Stimulated activated CD4-positive, alpha-beta T cell treated with anti-CD3 and anti-CD28 coated beads, Interleukin-4, amount 100 ng/mL, for 24 hours (primary cell): ENCODE data around the gene SURF6.

Experiments
- DNase-seq: peaks from one replicate; pipeline ENCODE4 v3.0.0-alpha.2; 2020

The SURF6 gene

DNA sequence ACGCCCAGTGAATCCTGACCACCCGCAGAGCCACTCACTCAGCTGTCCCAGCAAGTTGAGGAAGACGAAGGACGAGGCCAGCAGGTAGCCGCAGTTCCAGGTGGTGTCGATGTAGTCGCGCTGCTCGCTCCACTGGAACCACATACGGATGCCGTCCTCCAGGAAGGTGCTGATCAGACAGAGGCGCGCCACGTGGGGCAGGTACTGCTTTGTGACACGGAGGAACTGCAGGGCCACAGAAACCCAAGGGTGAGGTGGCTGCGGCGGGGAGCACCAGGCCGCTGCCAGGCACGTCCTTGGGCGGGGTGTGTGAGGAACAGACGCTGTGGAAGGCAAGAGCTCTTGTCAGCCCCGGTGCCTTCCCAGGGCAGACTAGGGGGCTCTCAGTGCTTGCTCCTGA lies 31.2 kb upstream of the SURF6 start:
- no peak for DNase-seq

DNA sequence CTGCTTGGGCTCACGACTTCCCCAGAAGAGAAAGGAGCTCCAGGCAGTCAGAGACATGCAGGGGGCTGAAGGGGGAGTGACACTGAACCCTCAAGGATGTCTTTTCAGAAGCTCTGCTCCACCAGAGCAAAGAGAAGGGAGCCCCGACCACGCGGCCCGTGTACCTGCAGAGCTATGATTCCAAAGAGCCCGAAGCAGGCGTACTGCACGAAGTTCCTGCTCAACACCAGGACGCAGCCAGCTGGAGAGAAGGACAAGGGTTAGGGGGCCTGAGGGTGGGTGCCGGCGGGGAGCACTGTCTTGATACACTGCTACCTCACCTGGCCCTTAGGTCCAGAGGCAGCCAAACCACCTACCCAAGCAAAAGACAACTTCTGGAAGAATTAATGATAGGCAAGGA lies 30.4 kb upstream of the SURF6 start:
- DNase-seq: no peak

DNA sequence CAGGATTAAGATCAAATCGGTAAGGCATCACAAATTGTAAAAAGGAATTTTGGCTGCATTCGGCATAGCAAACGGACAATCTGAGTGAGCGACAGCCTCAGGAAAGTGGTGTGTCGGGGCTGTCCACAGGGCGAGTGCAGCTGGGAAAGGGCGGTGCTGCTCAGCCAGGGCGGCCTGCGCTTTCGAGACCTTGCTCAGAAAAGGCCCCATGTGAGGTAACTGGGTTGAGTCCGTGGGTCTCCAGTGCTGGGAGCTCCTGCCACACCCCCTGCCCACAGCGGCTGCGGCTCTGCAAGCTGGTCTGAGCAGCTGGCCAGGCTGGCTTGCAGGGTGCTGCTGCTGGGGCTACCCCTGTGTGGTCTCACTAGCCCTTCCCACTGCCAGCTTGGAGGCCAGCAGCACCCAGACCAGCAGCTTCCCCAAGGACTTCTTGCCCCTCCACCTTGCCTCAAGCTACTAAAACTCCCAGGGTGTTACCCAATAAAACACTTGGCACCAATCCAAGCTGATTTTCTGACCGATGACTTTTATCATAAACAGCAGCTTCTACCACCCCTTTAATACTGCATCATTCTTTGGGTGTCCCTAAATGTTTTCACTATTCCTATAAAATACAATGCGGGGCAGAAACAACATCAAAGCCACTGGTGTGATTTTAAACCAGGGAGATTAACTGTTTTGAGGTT lies 26.5 kb upstream of the SURF6 start:
- no peak for DNase-seq

DNA sequence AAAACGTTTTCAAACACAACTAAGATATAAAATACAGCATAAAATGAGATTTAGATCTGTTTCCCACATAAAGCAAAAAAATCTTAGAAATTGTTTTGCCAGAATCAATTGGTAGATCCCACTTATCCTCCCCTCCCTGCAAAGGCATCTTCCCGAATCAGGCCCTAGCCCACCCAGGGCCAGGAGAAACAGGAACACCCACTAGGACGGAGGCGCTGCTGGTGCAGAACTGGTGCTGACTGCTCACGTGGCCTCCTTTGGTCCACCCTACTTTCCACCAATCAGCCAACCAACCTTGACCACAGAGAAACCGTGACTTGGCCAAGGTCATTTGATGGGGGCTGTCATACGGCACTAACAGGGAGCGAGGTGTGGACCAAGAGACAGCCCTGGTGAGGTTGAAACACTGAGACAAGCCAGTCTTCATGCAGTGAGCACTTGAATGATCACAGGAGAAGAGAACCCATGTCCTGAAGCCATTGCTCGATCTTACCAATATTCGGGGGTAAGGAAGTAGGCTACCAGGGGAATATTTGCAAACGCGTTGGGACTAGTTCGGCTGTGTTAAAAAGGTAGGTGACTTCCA lies 25.6 kb upstream of the SURF6 start:
- DNase-seq: no peak

DNA sequence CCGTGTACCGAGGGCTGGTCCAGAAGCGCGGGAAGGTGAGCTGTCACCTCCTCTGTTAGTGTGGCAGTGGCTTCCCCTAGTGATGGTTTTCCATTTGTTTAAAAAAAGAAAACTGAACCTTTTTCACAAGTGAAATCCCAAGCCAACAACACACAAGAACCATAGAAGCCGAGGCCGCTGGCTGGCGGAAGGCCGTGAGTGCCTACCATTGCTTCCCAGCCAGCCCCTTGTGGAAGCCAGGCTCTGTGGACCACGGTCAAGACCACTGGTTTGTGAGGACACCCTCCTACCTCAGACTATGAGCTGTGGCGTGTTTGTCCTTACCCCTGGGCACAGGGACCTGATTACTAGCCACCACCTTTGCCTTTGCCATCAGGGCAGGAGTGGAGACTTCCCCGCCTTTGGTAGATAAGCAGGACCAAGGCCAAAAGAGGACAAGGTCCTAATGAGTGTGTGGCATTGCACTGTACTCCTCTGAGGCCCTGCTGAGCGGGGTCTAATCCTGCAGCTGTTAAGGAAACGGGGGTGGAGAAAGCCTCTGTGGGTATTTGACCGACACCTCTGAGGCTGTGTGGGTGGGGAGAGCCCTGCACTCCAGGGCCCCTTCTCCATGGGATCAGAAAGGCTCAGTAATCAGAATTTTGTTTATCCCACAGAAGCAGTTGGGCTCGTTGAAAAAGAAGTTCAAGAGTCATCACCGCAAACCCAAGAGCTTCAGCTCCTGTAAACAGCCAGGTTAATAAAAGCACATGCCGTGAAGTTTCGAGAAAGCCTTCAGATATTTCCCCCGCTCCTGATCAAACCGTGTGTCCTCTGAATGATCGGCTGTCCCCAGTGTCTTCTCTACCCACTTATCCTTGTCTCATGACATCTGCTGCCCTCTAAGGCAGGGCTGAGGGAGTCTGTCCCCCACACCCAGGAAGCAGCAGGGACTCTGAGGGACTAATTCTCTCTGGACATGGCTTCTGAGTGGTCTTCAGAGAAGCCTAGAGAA lies 24.7 kb upstream of the SURF6 start:
- DNase-seq: no peak

DNA sequence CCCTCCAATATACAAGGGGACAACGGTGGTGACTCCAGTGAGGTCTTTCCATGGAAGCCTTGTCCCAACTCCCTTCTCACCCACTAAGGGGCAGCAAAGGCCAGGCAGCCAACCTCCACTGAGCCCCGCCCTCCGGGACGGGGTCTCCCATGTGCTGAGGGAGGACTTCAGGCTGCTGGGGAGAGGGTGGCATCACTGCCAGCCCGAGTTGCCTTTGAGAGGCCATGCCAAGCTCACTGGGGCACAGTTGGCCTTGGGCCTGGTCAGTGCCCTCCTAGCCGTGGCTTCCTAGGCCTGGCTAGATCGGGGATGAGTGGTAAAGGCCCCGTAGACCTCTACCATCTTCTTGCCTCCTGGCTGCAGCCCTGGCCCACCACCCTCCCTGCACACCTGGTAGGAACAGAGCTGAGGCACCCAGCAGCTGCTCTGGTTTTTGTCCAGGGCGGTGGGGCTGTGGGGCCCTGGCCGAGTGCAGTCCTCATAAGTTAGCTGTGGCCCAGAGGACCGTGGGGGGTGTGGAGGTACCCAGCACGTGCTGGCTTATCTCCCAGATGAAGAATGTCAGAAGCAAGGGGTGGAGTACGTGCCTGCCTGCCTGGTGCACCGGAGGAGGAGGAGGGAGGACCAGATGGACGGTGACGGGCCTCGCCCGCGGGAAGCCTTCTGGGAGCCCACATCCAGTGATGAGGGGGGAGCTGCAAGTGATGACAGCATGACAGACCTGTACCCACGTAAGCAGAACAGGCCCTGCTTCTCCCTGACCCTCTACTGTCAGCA lies 23.6 kb upstream of the SURF6 start:
- DNase-seq: peak; percentile 38

DNA sequence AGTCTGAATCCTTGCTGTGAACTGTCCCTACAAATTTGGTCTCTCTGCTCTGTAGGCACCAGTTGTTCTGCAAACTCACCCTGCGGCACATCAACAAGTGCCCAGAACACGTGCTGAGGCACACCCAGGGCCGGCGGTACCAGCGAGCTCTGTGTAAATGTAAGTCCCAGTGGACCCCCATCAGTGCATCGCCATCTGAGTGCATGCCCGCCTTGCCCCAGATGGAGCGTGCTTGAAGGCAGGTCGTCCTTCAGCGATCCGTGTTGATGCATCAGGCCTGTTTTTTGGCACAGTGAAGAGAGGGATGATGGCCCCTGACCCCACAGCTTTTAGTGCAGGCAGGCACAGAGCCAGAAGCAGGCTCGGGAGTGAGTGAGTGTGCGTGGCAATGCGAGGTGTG lies 21.7 kb upstream of the SURF6 start:
- DNase-seq: no peak

DNA sequence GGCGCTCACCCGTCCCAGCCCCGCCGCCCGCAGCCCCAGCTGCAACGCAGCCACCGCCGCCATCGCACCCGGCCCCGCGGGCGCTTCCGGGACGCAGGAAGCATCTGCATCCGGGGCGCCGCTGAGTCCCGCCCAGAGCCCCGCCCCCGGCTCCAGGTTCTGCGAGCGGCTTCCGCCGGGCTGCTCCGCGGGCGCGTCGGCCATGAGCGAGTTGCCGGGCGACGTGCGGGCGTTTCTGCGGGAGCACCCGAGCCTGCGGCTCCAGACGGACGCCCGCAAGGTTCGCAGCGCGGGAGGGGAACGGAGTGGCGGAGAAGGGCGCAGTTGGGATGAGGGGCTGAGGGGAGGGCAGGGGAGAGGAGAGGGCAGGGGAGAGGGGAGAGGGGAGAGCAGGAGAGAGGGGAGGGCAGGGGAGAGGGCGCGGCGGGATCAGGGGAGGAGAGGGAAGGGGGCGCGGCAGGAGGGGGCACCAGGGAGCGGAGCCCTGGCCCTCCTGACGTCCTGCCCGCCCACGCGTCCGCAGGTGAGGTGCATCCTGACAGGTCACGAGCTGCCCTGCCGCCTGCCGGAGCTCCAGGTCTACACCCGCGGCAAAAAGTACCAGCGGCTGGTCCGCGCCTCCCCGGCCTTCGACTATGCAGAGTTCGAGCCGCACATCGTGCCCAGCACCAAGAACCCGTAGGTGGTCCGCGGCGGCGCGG lies 20.6 kb upstream of the SURF6 start, which contains the start of the genes SURF1 and SURF2:
Gene SURF1, minus strand, starts transcription at position 97 of the 701 bp plus-strand sequence. Its CDS starts 34 bp downstream, at position 63.
Gene SURF2, plus strand, starts transcription at position 160 of the 701 bp plus-strand sequence. Its CDS starts 43 bp downstream, at position 203.
- peak; percentile 91 for DNase-seq

DNA sequence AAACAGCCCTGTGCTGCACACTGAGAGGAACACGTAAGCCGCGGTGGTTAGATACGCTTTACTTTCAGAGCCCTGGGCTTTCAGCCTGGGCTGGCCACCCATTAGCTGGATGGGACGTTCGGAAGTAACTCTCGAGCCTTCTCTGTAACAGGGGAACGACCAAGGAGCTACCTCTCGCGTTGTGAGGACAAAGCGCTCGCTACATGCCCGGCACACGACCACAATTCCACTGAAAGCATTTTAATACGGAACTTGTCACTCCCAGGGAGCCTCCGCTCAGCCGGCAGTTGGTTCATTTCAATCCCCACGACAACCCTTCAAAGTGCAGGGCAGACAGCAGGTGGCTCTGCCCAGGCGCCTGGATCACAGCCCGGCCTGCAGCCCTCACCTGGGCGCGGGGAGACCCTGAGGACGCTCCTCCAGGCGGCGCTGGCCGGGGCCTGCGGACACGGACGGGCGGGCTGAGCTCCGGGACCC lies 19.9 kb upstream of the SURF6 start:
- DNase-seq: peak; percentile 11

DNA sequence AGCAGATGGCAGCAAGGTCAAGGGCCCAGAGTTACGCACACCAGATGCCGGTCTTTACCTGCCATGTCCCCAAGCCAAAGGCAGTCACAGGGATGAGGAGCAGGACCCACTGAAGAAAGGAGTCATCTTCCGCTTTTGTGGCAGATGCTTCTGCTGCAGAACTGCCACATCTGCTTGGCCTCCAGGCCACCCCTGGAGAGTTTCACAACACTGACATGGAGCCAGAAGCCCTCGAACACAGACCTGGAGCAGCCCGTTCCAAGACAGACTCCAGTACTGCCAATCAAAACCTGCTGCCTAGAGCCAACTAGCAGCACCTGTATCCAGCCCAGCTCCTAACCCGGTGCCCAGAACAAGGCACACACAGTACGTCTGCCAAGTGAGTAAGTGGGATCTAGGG lies 18.8 kb upstream of the SURF6 start:
- DNase-seq: no peak

DNA sequence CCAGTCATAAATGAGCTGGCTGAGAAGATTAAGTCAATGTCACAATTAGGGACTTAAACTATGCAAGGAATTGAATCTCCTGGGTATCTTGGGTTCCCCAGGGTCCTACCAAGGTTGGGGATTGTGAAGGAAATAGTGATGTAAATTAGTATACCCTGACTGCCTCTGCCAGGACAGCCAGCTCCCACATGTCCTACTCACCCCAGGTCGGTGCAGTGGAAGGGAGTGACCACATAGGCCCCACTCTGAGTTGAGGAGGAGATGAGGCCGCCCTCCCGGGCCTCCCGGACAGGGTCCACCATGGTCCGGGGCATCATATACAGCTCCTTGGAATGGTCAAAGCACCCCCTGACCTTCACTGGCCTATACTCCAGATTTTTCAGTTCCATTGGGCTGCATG lies 17.6 kb upstream of the SURF6 start:
- DNase-seq: no peak

DNA sequence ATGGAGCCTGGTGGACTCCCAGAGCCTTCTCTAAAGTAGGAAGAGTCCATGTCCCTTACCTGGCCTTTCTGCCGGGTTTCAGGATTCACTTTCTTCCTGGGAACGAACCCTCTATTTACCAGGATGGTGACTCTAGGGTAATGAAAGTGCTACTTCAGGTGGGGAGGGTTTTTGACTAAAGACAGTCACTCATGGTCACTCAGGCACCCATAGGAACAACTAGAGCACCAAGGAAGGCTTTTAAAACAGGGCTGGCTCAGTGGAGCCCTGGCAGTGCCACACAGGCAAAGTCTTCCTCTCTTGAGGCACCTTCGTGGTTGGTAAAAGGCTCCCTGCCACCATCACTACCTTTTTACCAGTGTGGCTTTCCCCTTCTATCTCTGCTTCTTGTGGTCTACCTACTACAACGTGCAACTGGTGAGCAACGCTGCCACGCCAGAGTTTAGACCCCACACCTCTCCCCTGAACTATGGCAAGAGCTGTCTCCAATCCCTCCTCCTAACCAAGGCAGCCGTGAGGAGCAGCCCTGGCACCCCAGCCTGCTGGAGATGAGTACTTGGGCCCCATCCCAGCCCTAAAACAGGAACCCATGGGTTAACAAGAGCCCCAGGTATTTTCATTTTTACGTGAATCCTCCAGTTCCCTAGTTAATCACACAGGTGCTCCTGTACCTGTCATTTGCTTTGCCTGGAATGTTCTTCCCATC lies 16.8 kb upstream of the SURF6 start:
- DNase-seq: no peak

DNA sequence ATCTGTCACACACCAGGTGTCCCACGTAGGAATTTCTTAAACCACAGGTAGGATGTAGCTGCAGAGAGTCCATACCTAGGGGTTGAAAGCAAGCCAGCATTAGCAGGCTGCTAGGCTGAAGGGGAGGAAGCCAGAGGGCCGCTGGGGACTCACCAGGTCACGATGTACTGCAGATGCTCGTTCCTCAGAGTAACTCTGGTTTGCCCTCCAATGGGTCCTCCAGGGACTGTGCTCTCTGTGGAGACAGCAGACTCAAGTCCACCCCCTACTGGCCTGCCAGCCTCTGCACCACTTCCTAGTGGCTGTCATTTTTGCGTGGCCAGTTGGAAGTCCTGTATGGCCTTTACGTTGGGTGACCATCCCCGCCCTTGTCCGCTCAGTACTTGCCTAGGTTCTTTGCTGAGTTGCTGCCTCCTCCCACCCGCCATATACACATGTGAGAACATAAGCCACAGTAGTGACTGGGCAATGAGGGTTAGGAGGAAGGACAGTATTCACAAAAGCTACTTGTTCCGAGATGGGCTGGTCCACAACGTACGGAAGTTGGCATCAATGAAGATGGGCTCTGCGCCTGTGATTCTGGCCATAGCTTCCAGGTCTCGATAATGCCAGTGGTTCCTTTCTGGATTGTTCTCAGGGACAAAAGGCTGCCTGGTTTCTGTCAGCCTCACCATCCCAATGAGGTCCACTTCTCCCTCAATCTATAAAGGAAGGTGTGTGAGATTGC lies 16.1 kb upstream of the SURF6 start:
- DNase-seq: peak; percentile 61

DNA sequence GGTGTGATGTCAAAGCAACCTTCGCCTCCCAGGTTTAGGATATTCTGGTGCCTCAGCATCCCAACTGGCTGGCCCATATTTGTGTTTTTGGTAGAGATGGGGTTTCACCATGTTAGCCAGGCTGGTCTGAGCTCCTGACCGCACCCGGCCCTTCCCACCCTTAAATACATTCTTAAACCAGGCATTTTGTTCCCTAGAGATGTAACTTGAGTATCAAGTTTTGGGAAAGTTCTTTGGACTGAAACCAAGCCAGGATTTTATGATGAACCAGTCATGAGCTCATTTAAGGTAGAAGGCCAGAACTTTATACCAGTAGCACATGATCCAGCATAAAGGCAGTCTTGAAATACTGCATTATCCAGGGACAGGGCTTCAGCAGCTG lies 15.5 kb upstream of the SURF6 start:
- no peak for DNase-seq

DNA sequence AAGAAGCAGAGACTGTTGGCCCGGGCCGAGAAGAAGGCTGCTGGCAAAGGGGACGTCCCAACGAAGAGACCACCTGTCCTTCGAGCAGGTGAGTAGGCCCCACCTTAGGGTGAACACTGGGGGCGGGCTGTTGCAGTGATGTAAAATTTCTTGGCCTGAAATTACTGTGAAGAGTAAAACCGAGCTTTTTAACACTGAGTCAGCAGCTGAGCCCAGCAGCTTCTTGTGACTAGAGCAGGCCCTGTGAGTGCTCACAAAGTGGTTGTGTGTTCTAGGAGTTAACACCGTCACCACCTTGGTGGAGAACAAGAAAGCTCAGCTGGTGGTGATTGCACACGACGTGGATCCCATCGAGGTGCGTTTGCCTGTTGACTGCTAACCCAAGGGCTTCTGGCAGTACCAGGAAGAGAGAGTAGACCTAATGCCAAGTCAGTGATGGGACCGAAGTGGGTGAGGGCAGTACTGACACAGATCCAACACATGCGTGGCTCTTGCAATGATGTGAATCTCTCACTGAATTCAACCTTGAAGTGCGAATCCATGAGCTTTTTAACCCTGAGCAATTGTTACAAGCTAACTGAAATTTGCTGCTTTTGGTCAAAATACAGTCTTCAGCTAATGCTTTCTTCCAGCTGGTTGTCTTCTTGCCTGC lies 14.1 kb upstream of the SURF6 start:
- no peak for DNase-seq

DNA sequence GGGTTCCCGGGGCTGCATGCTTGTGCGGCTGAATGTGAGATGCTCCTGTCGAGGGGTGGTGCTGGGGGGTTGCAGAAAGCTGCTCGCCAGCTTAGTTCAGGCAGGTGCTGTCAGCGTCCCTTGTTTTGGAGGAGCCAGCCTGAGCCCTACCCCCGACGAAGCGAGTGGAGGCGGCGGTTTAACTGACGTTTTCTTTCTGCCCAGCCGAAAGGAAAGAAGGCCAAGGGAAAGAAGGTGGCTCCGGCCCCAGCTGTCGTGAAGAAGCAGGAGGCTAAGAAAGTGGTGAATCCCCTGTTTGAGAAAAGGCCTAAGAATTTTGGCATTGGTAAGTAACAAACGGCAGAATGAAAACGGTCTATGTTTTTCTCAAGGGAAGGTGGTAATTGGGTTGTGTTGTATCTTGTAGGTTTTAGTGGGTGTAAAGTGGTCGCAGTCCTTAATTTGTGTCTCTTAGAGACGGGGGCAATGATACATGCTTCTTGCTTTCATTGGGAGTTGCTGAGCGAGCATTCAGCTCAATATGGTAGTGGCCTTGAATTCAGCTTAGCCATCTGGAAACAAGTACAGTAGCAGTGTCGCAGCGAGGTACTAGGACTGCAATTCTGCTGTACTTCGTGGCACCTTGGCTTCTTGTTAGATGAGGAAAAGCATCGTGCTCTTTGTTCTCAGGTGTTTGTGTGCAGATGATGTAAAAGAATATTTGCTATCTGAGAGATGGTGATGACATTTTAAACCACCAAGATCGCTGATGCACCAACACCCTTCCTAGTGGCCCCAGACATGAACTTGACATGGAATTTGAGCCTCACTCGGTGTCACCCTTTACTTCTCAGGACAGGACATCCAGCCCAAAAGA lies 13.0 kb upstream of the SURF6 start:
- no peak for DNase-seq

DNA sequence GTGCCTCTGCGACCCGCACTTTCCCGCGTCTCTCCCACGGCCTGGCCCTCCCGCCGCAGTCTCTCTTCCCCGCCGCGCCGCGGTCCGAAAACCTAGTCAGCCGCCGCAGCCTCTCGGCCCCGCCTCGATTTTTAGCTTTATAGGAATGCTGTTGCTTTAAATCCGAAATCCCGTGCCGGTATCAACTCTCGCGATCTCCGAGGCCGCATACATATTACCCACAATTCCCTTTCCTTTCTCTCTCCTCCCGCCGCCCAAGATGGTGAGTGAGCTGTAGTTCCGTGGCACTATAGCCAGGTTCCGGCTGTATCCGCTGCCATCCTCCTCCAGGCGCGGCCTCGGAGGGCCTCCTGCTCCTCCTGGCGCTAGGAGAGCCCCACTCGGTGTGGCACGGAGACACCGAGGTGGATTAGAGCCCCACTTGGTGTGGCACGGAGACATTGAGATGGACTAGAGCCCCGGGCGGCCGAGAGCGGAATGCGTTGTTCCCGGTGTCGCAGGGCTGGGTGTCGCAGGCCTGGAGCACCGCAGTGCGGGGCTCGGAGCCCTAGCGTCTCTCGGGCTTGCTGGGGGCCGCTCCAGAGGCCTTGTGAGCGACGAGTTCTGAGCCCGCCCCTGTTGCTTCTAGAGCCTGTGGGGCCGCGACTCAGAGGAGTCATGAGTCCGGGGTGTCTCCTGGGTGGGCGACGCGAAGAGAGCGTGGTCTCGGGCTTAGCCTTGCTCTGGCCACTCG lies 12.2 kb upstream of the SURF6 start, which contains the start of the genes MED22 and RPL7A:
Gene MED22, minus strand, starts transcription at position 147 of the 733 bp plus-strand sequence. CDS start 1,469 bp downstream, outside the sequence.
Gene RPL7A, plus strand, starts transcription at position 234 of the 733 bp plus-strand sequence. Its CDS starts 26 bp downstream, at position 260.
- DNase-seq: peak; percentile 95

DNA sequence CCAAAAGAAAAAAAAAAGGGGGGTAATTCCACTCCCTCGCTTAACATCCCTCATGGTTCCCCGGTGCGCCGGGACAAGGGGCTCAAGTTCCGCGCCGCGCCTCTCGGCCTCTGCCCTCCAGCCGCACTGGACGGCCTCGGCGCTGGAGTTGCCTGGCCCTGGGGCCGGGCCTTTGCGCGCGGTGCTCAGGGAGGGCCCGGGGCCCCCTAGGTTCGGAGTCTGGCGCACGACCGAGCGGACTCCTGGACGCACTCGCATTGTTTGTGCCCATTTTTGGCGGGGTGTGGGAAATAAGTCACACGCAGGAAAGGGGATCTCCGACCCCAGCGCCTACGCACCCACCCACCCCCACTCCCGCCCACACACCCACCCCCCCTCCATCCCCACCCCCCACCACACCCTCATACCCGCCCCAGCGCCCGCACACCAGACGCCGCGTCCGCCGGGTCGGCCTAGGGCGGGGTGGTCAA lies 11.6 kb upstream of the SURF6 start:
- DNase-seq: peak; percentile 47
